Esophagus muscularis mucosa (tissue), 4 donors: Measurements from ENCODE around the gene DVL3.
"Not testable (repeated sequence)": the region's sequence is repeated elsewhere in the genome, so short reads cannot be mapped to it uniquely, and the experiment has no call there.

Experiments used
- CTCF ChIP-seq, 3 experiments: fragments of 200-600 bp in 2 of 3; fragments of 450-650 bp in 1 of 3; sonication (generic) in 2 of 3; IDR thresholded peaks; one replicate each; pipeline ENCODE4 v1.5.1; 2017 to 2019; ENCODE audit warnings: antibody characterized with exemption in 3 of 3, mild to moderate bottlenecking in 2 of 3, moderate library complexity in 1 of 3
- EP300 ChIP-seq: sonication (generic); formaldehyde crosslinking; IDR thresholded peaks from one replicate; pipeline ENCODE4 v1.6.1; 2017; ENCODE audit warnings: antibody characterized with exemption
- POLR2A ChIP-seq: fragments of 450-650 bp; IDR thresholded peaks from one replicate; pipeline ENCODE4 v1.6.1; 2017; ENCODE audit warnings: antibody characterized with exemption, moderate library complexity, mild to moderate bottlenecking, low read depth
- POLR2AphosphoS5 ChIP-seq, 2 donors: sonication (generic); formaldehyde crosslinking; IDR thresholded peaks; one replicate each; pipeline ENCODE4 v1.6.1; 2017; ENCODE audit warnings: antibody characterized with exemption in 2 of 2

- not testable (repeated sequence) for TF ChIP-seq CTCF (IDR thresholded peaks at IDR 0.05); POLR2A; POLR2AphosphoS5 (IDR thresholded peaks at IDR 0.05); EP300
Measured at GRCh38 chr3:184149770-184150169, 5.4 kb upstream of the DVL3 start.
